ENCODE measurements around the gene SNX25.
"Not testable (repeated sequence)": the region's sequence is repeated elsewhere in the genome, so short reads cannot be mapped to it uniquely, and the experiment has no call there.

DNA sequence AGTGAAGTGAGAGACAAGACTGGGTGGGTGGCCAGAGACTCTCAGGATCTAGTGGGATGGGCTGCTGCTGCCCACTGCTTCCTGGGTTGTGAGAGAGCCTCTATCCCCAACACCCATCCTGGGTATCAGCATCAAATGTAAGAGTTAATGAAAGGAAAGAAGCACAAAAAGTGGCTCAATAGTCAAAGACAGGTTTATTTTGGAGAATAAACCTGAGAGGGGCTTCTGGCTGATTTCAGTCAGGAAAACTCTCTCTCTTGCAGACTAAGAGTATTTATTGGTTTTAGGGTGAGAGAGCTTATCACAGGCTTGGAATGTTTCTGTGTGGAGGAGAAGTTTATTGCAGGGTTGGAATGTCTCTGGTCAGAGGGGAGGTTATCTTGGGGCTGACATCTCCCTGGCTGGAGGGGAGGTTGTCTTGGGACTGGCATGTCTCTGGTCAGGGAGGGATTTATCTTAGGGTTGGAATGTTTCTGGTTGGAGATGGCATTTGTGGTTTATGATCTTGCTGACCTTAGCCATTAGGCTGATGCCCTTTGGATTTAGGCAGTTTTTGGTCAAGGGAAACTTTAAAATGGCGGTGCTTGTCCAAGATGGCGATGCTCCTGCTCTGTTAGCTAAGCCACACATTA is 120.6 kb downstream of the SNX25 start:
- TF ChIP-seq POLR2A (IDR thresholded peaks at IDR 0.05): not testable (repeated sequence)
- TF ChIP-seq, protein P1, sequence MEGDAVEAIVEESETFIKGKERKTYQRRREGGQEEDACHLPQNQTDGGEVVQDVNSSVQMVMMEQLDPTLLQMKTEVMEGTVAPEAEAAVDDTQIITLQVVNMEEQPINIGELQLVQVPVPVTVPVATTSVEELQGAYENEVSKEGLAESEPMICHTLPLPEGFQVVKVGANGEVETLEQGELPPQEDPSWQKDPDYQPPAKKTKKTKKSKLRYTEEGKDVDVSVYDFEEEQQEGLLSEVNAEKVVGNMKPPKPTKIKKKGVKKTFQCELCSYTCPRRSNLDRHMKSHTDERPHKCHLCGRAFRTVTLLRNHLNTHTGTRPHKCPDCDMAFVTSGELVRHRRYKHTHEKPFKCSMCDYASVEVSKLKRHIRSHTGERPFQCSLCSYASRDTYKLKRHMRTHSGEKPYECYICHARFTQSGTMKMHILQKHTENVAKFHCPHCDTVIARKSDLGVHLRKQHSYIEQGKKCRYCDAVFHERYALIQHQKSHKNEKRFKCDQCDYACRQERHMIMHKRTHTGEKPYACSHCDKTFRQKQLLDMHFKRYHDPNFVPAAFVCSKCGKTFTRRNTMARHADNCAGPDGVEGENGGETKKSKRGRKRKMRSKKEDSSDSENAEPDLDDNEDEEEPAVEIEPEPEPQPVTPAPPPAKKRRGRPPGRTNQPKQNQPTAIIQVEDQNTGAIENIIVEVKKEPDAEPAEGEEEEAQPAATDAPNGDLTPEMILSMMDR (IDR thresholded peaks at IDR 0.05): not testable (repeated sequence)

Measured in vagina (tissue), 2 donors.